ENCODE data around the gene MPC1L. TPM values are rescaled to one million over a fixed set of nuclear protein-coding genes. Genes with fewer than 3 reads are reported as not detected.

MPC1L gene
- total RNA-seq, 2 donors from 2014 or later, result not detected

DNA sequence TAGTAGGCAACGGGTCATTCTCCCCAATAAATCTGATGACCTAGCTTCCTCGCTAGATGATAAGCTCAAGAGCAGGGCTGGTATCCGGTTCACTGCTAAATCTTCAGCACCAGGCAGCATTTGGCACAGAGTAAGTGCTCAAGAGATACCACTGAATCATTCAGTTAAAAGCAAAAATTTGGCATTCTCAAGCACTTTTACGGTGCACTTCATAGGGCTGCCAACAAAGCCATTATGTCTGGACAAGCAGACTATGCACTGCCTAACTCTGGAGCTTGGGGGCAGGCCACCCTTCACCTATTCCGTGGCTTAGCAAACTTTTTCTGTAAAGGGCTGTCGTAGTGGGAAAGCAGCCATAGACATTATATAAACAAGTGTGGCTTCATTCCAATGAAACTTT lies 47.9 kb downstream of the MPC1L start:
- intact Hi-C loops (cut with DNase I), result no loop called here
- no peak for DNase-seq (ENCODE audit: low spot score)

Other genes with a start within 250 kb of the MPC1L start
- 100 to 1,000 TPM; 107 to 127 TPM for gene ATP6AP2, start 42.5 kb upstream of the MPC1L start, total RNA-seq
- gene CXorf38, start 24.1 kb downstream of the MPC1L start, total RNA-seq, result 10 to 100 TPM in 1 of 2 donors, 1 to 10 TPM in 1; 7.4 to 10.3 TPM
- gene MED14, start 112.1 kb downstream of the MPC1L start, total RNA-seq, result 10 to 100 TPM; 31.1 to 36.8 TPM